Activated CD4-positive, CD25-positive, alpha-beta regulatory T cell treated with anti-CD3 and anti-CD28 coated beads, Interleukin-2, amount 50 U/mL, for 16 hours (primary cell): Measurements from ENCODE around the gene GHDC.
A peak's percentile ranks its signal among the peaks of the same experiment; 100 is the strongest.
"Not testable (repeated sequence)": the region's sequence is repeated elsewhere in the genome, so short reads cannot be mapped to it uniquely, and the experiment has no call there.

Experiments used
- DNase-seq: peaks from one replicate; pipeline ENCODE4 v3.0.0-alpha.2; 2020; ENCODE audit warnings: low read depth, low spot score

Gene GHDC

GRCh38 chr17:42202696-42203095, 8.4 kb upstream of the GHDC start:
- DNase-seq: no peak

- DNase-seq: no peak
These were observed 7.9 kb upstream of the GHDC start for GRCh38 chr17:42202159-42202558.

- DNase-seq: no peak
These were observed 7.1 kb upstream of the GHDC start for GRCh38 chr17:42201458-42201772.

DNA sequence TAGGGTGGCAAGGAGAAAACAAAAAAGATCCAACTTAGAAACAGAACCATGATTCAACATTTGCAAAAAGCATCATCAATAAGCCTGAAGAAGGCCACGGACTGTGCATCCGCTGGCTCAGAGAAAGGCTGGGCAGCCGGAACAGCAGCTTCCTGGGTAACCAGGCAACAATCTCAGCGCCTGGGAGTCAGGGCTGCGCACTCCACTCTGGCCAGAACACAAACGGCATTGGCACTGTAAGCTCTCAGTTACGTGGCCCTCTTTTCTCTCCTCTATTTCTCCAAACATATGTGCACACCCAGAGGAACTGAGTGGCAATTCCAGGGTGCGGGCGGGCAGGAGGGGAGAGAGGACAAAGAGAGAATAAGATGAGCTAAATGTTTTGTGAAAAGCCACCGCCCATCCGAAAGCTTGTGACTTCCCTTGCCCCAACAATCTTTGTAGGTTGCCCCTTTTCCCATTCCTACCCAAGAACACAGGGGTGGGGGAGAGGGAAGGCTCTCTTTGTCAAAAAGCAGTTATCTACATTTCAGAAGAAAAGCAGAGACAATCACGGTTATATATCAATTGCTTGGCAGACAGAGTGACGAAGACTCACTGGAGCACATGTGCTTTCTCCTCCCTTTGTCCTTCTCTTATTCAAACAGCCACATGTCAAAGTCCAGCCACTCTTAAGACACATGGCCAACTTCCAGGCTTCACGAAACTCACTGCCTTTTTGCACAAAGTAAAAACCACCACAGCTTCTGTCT, 6.6 kb upstream of the GHDC start:
- DNase-seq: no peak

DNA sequence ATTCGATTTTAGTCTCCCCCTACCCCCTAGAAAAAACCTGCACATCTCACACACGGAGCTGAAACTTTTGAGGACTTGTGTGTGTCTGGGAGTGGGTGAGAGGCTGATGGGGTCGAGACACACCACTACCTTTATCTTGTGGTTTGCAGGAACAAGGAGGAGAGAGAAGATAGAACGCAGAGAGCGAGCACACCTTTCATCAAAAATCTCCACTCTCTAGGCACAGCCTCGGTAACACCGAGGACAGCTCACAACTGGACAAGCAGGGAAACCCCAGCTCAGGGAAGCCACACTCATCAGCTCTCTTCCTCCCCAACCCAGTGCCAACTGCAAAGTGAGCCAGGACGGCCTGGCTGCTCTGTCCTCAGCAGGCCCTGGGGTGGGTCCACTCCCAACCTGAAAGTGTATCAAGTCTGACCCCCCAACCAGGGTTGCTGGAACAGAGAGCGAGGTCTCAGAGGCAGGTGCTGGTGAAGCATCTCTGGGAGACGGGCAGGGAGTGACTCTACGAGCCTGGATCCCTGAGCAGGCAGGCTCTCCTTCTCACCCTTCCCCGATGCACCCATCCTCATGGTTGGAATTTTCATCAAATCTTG, 5.2 kb upstream of the GHDC start:
- no peak for DNase-seq

DNA sequence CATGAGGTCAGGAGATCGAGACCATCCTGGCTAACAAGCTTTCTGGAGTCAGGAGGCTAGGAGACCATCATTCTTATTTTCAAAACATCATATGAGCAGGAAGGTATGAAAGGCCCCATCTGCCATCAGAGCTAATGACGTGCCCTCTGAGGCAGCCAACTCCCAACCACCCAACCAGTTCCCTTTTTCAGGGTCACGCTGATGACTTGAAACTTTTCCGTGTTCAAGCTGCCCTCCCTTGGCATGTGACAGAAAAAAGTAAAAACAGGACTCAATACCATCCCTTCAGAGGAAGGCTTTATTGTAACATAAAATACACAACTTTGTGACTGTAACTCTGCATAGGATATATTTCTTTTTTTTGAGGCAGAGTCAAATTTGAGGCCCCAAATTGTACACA, 4.6 kb upstream of the GHDC start:
- DNase-seq: no peak

- DNase-seq: no peak
These were observed 3.4 kb upstream of the GHDC start for GRCh38 chr17:42197564-42198156.

GRCh38 chr17:42193216-42193968, 902 bp downstream of the GHDC start:
- DNase-seq: no peak

GRCh38 chr17:42192189-42193126, 1.8 kb downstream of the GHDC start:
- DNase-seq: no peak

- DNase-seq: no peak
These were observed 3.1 kb downstream of the GHDC start for GRCh38 chr17:42191275-42191608.

DNA sequence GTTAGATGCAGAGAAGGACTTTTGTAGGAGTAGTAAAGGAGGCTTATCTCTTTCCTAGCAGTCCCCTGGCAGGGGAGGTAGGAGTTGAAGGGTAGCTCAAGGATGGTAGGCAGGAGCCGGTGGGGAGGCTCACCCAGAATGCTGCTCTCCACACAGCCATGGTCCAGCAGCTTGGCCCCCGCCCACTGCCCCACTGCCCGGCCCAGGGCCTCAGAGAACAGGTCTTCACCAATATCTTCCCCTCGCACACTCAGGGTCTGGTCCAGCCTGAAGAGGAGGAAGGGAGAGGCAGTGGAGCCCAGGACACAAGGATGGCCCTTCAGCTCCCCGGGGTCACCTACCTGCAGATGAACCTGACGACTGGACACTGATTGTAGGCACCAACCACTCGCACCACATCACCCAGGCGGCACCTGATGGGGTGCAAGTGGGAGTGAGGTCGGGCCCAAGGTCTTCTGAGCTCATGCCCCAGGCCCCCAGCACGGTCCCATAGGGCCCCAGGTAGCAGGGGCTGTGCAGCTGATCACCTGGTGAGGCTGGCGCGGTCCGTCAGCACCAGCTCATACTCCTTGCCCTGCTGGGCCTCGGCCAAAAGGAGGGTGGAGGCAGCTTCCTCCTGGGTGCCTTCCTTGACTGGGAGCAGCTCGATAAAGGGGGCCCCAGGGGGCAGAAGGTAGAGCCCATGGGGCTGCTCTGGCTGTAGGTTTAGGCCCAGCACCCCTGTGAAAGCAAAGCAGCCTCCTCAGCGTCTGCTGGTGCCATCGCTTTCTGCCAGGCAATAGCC, 3.6 kb downstream of the GHDC start:
- no peak for DNase-seq

DNA sequence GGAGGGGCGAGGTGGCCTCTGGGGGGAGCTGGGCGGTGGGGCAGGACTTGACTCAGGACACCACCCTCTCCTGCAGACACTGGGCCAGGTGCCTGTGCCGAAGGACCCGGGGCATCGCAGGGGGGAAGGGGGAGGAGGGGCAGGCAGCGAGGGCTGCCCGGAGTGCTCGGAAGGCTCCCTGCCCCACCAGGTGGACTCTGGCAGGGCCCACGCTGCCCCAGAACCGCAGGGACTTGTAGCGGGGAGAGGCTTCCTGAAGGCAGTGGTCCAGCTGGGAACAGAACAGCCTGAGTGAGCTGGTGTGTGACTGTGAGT, 4.7 kb downstream of the GHDC start:
- DNase-seq: no peak

DNA sequence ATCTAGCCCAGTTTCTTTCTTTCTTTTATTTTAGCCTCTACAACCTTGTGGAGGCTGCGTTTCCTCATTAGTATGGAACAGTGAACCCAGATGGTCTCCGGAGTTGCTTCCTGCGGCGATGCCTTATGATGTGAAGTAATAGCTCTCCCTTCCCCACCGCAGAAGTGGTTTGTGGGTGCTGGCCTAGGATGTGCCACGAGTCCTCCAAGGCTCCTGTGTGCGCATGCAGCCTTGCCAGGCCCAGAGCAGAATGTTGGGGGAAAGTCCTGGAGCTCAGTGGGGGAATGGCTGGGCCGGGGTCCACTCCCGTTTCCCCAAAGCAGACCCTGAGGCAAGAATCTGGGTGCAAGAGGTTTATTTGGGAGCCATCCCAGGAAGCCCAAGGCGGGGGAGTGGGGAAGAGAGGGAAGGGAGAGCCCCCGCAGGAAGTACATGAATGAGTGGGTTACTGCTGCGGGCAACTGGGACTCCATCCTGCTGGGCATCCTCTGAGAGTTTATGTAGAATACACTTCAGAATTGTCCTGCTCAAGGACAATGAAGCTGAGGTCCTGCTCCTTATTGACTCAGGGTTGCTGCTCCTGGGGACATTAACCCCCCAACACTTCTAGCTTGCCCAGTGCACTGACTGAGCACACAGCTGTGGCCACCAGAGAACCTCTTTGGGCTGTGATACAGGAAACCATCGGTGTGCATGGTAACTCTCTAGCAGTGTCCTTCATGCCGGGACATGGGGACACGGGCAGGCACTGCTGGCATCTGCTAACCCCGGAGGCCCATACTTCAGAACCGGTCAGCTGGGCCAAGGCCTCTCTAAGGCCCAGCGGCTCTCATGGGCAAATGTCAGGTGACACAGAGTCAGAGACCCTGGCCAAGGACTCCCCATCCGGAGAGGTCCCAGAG, 5.3 kb downstream of the GHDC start:
- DNase-seq: no peak

- DNase-seq: no peak
These were observed 6.5 kb downstream of the GHDC start for GRCh38 chr17:42187833-42188232.

DNA sequence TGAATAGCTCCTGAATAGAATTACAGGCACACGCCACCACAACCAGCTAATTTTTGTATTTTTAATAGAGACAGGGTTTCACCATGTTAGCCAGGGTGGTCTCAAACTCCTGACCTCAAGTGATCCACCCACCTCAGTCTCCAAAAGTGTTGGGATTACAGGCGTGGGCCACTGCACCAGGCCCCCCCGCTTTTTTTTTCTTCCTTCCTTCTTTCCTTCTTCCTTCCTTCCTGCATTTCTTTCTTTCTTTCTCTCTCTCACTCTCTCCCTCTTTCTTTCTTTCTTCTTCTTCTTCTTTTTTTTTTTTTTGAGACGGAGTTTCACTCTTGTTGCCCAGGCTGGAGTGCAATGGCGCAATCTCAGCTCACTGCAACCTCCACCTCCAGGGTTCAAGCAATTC, 8.1 kb downstream of the GHDC start:
- not testable (repeated sequence) for DNase-seq

DNA sequence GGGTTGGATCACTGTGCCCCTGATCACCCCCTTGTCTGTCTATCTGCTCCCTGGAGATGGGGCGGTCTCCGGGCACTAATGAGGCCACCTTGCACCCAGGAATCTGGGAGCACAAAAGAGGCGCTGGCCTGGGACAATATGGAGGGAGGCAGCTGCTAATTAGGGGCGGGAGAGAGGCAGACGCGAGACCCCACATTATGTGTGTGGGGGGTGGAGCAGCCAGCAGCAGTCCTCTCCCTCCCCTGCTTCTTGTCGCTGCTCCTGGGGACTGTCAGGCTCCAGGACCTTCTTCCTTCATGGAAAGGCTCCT, 8.7 kb downstream of the GHDC start:
- DNase-seq: no peak

GRCh38 chr17:42184713-42185620, 9.3 kb downstream of the GHDC start, which contains the start of gene HCRT:
TSS of gene HCRT (minus strand) at chr17:42185452. CDS start at chr17:42185365, 87 bp downstream.
- no peak for DNase-seq

DNA sequence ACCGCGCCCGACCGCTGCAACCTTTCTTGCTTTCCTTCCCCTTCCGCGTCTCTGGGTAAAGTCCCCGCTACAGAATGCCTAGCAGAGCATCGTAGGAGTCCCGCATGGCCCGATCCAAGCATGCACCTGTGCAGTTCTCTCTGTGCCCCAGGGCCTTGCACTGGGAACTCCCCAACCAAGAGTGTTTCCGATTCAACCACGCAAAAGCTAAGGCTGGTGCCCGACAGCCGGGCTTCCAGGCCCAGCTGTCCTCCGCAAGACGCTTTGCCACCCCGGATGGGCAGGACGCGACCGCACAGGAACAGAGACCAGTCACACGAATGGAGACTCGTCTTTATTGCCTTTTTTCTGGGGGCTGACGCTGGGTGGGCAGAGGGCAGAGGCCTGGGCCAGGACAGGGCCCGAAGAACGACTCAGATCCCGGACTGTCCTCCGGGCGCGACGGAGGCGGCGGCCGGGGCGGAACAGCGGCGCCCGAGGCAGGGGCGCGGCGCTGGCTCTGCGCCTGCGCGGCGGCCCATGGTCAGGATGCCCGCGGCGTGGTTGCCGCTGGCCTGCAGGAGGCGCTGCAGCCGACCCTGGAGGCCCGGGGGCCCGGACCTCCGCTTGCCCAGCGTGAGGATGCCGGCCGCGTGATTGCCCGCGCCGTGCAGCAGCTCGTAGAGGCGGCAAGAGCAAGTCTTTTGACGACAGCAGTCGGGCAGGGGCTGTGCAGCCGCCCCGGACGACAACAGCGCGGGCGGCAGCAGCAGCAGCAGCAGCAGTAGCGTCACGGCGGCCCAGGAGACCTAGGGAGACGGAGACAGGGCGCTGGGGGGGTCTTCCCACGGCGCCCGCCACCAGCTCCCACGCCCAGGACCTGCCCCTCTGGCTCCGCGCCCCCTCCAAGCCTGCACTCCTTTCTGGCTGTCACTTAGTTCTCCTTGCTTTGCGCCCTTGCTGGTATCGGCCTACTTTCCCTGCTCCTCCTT, 10.3 kb downstream of the GHDC start:
- peak; percentile 48 for DNase-seq
